T1000 (cell line): ENCODE data around the gene PIR.

Experiments used
- DNase-seq: peaks from one replicate; lab custom pipeline; 2025; ENCODE audit warnings: mixed read lengths; lab: John Stamatoyannopoulos, UW

The PIR gene

DNA sequence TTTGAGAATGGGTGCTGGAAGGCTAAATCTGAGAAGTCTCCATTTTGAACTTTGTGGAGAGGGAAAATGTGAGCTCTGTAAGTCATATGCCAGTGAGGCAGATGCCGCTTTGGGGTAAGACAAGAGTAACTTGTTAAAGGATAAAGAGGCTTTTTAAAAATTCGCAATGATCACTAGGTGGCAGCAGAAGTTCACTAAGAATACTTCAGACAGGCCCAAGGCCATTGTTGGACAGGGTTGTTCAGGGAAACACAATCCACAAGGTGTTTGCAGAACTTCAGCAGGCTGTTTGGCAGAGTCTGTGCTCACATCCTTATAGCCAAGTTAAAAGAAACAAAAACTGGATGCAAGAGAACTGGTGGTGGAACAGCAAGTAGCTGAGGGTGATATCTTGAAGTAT, 144.1 kb downstream of the PIR start:
- DNase-seq = no peak

DNA sequence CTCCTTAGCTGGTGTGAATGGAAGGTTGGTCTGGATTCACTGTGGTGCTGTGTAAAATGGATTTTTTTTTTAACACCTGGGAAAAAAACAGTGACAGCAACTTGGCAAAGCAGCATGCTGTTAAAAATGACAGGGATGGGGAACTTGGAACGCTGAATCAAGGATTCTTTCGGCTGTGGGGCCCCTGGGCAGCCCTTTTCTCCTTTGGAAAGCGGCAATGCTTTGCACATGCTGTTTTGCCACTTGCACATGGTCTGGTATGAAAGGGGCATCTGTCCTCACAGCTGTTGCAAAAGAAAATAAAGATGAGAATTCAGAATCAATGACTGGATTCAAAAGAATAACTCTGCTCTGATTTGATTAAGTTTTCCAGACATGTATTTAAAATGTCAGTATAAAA, 147.2 kb downstream of the PIR start:
- no peak for DNase-seq

DNA sequence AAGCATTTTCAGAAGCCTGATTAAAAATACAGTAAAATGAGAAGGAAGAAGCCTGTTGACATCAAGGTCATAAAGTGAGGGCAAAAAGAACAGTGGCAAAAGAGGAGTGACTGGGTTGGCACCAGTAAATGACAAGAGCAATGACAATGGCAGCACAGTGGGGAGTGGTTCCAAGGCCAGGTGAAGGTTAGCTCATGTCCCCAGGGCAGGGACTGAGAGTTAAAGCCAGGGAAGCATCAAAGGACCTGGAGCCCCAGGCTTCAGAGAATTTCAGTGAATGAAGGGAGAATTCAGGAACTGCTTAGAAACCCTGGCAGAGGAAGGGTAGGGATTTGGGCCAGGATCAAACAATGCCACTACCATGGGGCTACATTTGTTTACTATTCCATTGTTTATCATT, 149.0 kb downstream of the PIR start:
- no peak for DNase-seq

DNA sequence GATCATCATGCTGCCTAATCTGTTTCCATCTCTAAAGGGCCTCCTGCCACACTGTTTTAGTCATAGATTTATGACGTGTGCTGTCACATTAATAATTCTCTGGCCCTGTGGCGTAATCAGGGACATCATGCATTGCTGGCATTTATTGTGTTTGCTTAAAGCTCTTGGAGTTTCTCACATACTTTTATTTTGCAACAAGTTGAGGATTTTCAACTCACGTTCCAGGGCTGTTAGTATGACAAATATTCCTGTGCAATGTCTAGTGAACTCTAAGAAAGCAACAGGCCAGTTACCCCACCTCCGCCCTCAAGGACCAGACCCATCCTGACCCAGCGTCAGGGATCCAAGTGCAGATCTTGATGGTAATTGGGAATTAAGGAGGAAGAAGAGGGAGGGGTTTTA, 150.1 kb downstream of the PIR start:
- DNase-seq = no peak

DNA sequence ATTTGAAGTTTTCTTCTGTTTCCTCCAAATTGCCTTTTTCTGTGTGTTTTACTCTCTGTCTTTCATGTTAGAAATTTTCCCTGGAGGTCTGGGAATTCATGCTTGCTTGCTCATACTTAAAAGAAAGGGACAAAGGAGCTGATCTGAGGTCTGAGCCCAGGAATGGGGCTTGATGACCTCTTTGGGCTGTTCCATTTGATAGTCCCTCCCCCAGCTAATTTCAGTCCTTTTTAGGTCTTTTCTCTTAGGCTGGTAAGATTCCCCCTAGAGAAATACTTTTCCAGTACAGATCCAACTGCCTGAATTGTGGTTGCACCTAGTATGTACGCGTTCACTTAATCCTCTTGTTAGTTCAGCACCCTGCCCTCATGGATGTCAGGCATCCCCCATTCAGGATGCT, 152.3 kb downstream of the PIR start:
- no peak for DNase-seq

DNA sequence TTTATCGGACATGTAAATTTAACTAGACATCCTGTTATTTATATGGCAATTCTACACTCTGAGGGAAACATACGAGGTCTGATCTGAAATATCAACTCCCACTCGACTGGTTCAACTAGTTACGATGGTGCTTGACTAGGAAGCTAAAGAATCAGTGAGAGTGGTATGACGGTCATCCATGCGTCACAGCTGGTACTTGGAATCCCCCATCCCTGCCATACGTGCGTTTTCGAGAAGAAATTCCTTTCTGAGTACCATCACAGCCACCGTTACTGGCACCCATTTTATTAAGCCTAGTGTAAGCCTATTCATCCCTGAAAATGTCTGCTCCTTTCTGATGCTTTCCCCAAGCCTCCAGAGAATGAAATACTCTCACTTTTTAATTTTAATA, 157.1 kb downstream of the PIR start:
- DNase-seq = no peak

DNA sequence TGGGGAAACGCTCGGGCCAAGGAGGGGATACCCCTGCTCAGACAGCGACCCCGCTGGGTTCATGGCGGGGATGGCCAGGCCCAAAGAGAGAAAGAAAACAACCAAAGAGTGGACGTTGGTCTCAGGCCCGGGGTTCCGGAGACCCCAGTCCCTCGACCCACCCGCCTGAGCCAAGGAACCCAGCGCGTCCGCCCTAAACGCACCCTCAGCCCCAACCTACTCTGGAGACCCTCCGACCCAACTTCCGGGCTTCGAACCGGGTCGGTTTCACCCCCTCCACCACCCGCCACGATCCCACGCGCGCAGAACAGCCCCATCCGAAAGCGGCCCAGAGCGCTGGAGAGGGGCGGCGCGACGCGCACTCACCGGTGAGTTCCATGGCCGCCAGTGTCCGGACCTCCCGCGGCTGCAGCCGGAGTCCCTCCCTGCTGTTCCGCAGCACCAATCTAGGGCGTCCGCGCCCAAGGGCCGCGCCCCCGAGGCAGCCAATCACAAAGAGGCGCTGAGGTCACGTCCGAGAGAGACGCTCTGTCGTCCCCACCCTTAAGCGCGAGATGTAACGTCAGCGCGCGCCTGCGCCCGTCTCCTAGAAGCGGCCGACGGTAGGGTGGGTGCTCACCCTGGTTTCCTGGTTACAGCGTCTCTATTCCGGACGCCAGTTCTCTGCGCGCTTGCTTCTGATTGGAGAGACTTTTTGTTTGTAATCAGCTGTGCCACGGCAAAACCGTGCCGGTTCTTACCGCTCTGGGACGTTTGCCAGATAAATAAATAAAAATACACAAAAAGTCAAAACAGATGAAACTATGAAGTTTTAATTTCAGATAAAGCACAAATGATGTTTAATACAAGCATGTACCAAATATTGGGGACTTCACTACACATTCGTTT, 157.8 kb downstream of the PIR start, which contains the start of gene PIGA:
PIGA (minus strand) TSS at position 389 of the 888 bp plus-strand sequence. CDS start 3,593 bp downstream, outside the sequence.
- peak; percentile 89 for DNase-seq
